NCI-H2171 treated with DMSO at 0.1 percent for 48 hours (cell line): ENCODE measurements around the gene HSP90AB1.
A peak's percentile ranks its signal among the peaks of the same experiment; 100 is the strongest.

Source experiments
- DNase-seq: peaks from one replicate; lab custom pipeline; 2025; lab: John Stamatoyannopoulos, UW

HSP90AB1 gene

GRCh38 chr6:44246663-44247337, at the start of gene HSP90AB1:
Gene HSP90AB1 (plus strand): TSS chr6:44247101. CDS start chr6:44248630, 1,529 bp downstream.
- peak; percentile 97 for DNase-seq

DNA sequence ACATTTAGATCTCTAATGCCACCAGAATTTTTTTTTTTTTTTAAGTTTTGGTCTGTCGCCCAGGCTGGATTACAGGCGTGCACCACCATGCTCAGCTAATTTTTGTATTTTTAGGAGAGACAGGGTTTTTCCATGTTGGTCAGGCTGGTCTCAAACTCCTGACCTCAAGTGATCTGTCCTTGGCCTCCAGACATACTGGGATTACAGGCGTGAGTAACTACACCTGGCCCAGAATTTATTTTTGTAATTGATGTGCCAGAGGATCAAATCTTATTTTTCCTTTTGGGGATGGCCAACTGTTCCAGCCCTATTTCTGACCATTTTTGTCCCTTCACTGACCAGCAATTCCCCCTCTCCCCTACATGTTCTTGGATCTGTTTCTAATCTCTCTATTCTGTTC, 48.2 kb upstream of the HSP90AB1 start:
- no peak for DNase-seq

DNA sequence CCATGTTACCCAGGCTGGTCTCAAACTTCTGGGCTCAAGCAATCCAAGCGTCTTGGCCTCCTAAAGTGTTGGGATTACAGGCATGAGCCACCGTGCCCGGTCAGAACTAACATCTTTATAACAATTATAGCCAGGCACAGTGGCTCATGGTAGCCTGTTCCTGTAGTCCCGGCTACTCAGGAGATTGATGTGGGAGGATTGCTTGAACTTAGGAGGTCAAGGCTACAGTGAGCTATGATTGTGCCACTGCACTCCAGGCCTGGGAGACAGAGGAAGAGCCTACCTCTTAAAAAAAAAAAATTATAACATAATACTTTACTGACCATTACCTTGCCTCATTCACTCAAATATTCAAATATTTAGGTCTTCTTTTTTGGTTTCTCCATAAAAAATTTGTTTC, 47.0 kb upstream of the HSP90AB1 start:
- no peak for DNase-seq

- DNase-seq: no peak
Measured at GRCh38 chr6:44201200-44201599, 45.7 kb upstream of the HSP90AB1 start.

- DNase-seq: peak; percentile 16
Measured at GRCh38 chr6:44201638-44202303, 45.1 kb upstream of the HSP90AB1 start.

GRCh38 chr6:44202332-44202971, 44.4 kb upstream of the HSP90AB1 start:
- DNase-seq: no peak

DNA sequence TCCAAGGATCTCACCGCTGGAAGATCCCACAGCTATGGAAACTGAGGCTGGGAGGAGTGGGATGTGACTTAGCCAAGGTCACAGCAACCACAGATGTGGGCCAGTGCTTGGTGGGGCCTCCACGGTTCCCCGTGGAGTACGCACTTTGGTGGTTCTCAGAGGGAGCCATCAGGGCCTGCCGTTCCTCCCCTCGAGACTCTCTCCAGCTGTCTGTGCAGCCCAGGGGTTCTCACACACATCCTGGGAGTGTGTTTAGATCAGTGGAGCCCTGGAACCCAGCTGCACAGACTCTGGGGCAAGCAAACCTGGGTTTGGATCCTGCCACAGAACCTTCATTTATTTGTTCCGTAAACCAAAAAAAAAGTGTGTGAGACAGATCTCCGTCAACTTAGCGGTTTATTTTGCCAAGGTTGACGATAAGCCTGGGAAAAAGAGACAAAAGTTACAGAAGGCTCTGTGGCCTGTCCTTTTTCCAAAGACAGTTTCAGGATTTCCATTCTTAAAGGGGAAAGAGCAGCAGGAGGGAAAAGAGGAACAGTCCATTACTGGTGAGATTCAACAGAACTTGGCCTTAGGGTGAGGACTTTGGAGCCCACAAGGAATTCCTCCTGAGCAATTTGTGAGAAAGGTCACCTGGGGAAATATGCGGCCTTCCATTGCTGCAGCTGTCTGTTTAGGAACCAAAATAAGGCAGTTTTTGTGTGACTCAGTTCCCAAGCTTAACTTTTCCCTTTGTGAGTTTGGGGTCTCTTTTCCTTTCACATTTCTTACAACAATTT, 43.7 kb upstream of the HSP90AB1 start:
- no peak for DNase-seq

- DNase-seq: no peak
Measured at GRCh38 chr6:44203955-44204354, 42.9 kb upstream of the HSP90AB1 start.

- no peak for DNase-seq
Measured at GRCh38 chr6:44207966-44208365, 38.9 kb upstream of the HSP90AB1 start.

GRCh38 chr6:44211284-44211683, 35.6 kb upstream of the HSP90AB1 start:
- no peak for DNase-seq

DNA sequence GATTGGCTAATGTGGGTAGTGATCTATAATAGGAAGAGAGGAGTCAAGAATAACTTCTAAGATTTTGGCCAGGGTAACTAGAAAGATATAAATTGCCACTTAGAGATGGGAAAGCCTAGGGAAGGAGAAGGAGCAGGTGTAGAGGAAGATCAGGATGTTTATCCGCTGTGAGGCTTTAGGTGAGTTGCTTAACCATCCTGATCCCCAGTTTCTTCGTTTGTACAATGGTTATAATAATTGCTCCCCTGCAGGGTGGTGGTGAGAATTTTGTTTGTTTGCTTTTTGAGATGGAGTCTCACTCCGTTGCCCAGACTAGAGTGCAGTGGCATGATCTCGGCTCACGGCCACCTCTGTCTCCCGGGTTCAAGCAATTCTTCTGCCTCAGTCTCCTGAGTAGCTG, 32.6 kb upstream of the HSP90AB1 start:
- no peak for DNase-seq

DNA sequence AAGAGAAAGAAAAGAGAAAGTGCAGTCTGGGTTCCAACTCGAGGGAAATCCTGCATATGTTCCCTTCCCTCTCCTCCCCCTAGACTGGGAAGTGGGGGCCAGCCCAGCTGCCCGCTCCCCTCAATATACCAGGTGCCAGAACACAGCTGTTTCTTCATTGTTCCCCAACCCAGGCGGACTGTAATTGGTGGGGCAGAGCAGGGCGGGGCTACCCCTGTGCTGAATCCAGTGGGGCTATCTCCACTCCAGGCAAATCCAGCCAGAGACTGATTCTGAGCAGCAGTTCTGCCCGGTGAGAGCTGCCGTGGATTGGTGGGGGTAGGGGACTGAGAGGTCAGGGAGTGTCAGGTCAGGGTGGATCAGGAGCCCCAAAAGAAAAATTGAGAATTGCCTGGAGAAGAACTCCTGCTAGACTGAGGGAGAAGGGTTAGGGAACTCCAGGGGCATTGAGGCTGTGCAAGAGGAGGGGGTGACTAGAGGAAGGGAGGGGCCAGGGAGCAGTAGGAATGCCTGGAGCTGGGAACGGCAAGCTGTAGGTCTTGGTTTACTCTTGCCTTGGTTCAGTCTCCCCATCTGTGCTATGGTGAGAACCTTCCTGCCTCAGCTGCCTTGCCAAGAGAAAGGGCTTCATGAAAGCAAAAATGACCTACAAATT, 30.1 kb upstream of the HSP90AB1 start, which contains the start of gene MYMX:
Gene MYMX, plus strand, starts transcription at position 250 of the 655 bp plus-strand sequence. CDS start 546 bp downstream, outside the sequence.
- DNase-seq: peak; percentile 75

- DNase-seq: no peak
Measured at GRCh38 chr6:44217332-44218143, 29.4 kb upstream of the HSP90AB1 start.

- DNase-seq: peak; percentile 23
Measured at GRCh38 chr6:44219053-44219814, 27.7 kb upstream of the HSP90AB1 start.

GRCh38 chr6:44219815-44220784, 26.8 kb upstream of the HSP90AB1 start:
- DNase-seq: no peak

DNA sequence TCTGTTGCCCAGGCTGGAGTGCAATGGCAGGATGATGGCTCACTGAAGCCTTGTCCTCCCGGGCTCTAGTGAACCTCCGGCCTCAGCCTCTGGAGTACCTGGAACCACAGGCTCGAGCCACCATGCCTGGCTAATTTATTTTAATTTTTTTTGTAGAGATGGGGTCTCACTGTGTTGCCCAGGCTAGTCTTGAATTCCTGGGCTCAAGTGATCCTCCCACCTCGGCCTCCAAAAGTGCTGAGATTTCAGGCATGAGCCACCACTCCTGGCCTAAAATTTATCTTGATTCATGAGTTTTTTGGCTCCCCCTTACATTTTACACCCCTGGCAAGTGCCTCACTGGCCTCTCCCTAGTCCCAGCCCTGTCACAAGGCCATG, 26.0 kb upstream of the HSP90AB1 start:
- DNase-seq: no peak

DNA sequence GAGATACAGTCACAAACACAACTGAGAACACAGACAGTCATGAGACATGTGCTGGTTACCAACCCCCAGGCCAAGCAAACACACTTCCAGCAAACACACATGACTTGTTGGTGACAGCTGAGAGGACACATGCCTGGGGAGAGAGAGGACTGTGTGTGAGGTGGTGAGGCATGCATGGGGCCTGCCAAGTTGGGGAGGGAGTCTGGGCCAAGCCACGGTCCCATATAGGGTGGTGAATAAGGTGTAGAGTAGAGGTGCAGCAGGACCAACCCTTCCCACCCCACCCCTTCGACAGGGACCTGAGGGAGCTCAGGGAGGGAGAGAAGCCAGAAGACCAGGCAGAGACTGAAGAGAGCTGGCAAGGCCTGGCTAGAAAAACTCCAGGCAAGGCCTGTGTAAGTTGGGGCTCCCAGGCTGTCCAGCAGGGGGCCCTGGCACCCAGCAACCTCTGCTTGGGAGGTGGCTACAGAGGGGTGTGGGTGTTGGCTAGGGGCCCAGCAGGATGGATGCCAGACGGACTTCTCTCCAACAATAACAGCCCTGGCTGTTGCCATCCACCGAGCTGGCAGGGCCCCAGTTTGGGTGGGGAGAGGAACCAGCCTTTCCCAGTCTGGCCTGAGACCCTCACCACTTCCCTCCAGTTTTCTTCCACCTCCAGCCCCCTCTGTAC, 25.5 kb upstream of the HSP90AB1 start:
- peak; percentile 57 for DNase-seq

- DNase-seq: no peak
Measured at GRCh38 chr6:44221961-44222335, 25.0 kb upstream of the HSP90AB1 start.
